NCI-H345 treated with DMSO at 0.1 percent for 48 hours (cell line): Measurements from ENCODE around the gene ATP5F1D.
A peak's percentile ranks its signal among the peaks of the same experiment; 100 is the strongest.

Source experiments
- DNase-seq: peaks from one replicate; lab custom pipeline; 2025; ENCODE audit not compliant: unreplicated experiment; lab: John Stamatoyannopoulos, UW

Gene ATP5F1D

DNA sequence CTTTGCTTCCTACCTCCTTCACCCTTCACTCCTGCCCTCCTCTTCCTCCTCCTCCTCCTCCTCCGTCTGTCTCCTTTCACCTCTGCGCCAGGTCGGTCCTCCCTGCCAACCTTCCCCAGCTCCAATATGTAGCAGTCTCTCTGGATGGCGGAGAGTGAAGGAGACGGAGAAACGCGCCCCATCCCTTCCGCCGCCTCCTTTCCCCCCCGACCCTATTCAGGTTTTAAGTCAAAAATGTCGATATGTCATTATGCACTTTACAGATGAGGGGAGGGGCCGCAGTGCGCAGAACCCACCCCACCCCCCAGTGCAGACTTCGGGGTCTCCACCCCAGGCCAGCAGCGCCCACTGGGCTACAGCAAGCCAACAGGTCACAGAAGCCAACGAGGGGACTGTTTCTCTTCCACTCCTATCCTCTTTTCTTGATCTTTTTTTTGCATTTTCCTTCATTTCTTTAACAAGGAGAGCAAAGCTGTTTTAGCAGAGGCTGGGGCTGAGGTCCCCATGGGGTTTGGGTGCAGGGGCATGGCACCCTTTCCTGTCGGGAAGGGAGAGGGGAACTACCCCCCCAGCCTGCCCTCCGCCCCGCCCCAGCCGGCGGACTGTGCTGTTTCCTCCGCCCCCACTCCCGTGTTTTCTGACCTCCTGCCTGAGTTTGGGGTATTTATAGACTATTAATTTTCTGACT lies 16.1 kb downstream of the ATP5F1D start:
- DNase-seq: no peak

GRCh38 chr19:1258163-1258492 lies 16.6 kb downstream of the ATP5F1D start:
- DNase-seq: no peak

DNA sequence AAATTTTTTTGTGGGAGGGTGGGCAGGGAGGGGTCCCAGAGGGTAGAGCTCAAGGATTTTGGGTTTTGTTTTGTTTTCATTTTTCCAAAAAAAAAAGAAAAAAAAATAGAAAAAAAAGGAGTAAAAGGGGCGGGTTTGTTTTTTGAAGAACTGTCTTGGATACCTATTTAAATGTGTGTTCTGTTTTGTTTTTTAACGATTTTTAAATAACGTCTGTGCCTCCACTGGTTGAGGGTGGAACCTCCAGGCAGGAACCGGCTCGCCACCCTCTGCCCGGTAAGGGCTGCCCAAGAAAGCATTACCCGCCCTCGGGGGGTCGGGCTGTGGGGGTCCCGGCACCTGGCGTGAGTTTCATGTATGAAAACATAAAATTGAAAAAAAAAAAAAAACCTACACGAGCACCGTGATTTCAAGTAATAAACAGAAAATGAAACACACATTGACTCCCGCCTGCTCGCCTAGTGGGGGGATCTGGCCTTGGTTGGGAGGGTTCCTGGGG lies 17.2 kb downstream of the ATP5F1D start:
- DNase-seq: no peak

DNA sequence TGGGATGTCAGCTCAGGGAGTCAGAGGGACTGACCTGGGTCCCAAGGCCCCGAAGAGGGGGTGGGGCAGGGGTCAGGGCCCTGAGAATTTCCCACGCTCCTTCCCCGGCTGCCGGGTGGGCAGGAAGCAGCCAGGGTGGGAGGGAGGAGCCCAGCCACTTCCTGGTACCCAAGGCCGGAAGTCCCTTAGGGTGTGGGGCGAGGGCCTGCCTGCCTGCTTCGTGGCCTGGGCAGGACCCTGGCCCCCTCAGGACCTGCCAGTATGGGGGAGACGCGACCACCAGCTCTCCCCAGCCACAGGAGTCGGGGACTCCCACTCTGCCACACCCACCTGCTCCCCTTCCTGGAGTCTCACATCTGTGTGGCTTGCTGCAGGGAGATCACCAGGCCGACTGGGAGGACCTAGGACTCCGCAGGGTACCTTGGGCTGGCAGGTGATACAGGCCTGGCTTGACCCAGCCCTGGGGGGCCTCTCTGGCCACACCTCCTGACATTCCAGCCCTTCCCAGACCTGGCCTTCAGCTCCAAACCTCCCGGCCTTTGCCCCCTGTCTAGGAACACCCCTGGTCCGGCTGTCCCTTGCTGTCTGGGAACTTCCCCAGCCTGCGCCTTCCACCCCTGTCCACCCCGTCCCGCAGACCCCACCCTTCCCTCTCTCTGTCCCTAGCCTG lies 17.8 kb downstream of the ATP5F1D start:
- no peak for DNase-seq

- no peak for DNase-seq
Measured at GRCh38 chr19:1259876-1260748, 18.6 kb downstream of the ATP5F1D start.

- peak; percentile 91 for DNase-seq
Measured at GRCh38 chr19:1260749-1261537, 19.4 kb downstream of the ATP5F1D start.

GRCh38 chr19:1261538-1261797 lies 19.9 kb downstream of the ATP5F1D start:
- no peak for DNase-seq

- DNase-seq: no peak
Measured at GRCh38 chr19:1261798-1262622, 20.5 kb downstream of the ATP5F1D start.

- DNase-seq: no peak
Measured at GRCh38 chr19:1262623-1263123, 21.1 kb downstream of the ATP5F1D start.

DNA sequence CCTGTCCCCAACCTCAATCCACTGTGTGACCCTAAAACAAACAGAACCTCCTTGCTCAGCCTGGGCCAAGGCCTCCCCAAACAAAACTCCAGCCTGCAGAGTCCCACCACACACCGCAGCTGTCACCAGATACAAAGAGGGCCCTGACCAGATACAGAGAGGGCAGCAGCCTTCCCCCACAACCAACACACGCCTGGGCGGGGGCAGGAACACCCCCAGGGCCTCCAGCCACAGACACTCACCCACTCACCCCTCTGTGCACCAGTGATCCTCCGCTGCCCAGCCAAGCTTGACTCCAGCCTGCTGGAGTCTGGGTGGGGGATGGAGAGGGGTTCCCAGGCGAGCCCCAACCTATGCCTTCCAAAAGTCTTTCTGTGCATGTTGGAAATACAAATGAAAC lies 21.6 kb downstream of the ATP5F1D start:
- no peak for DNase-seq

GRCh38 chr19:1264801-1265614 lies 23.5 kb downstream of the ATP5F1D start:
- no peak for DNase-seq

DNA sequence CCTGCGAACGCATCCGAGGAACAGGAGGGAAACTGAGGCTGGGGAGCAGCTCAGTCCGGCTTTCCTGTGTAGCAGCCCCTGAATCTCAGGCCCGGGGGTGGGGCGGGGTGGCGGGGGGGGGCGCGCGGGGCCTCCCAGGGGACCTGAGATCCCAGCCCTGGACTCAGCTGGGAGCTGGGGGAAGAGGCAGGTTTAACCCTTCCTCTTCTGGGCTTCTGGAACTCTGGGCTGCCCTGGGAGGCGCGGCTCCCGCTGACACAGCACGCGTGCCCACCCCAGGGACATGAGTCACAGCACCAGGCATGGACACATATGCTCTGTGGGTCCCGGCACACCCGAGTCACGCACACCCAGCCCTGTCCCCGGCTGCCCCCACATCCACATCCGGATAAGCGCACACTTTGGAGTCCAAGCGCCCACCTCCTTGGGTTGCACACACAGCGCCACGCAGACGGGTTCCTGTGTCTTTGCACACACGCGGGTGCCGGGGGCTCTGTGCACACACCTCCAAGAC lies 24.1 kb downstream of the ATP5F1D start:
- no peak for DNase-seq

GRCh38 chr19:1266129-1266915 lies 24.8 kb downstream of the ATP5F1D start:
- DNase-seq: peak; percentile 43

GRCh38 chr19:1266916-1267476 lies 25.4 kb downstream of the ATP5F1D start:
- DNase-seq: peak; percentile 18

- DNase-seq: no peak
Measured at GRCh38 chr19:1267477-1268225, 26.1 kb downstream of the ATP5F1D start.

- no peak for DNase-seq
Measured at GRCh38 chr19:1268226-1269064, 26.9 kb downstream of the ATP5F1D start.
